Measurements from ENCODE around the gene TBC1D20.
A peak's percentile ranks its signal among the peaks of the same experiment; 100 is the strongest.

TBC1D20 gene

GRCh38 chr20:444117-444516, 18.2 kb downstream of the TBC1D20 start:
- Histone ChIP-seq H3K79me1 (ENCODE audit: low read length) (peaks cover 2% of the 10 kb centered on the region), H3K36me3 (ENCODE audit: control insufficient read depth in 1 of 2, insufficient read depth in 2 of 2, low read length in 2 of 2) (peaks cover 32 to 53% of the 10 kb centered on the region in 2 experiments), H2AK5ac (ENCODE audit: low read length) (no peak overlapping the region), H3K4me3 (ENCODE audit: low read depth, low read length) (no peak overlapping the region), H3K4me2 (ENCODE audit: low read length) (no peak overlapping the region), H4K91ac (ENCODE audit: low read depth, low read length) (no peak overlapping the region), H3K4me1 (ENCODE audit: control insufficient read depth in 1 of 2, insufficient read depth in 2 of 2, low read length in 2 of 2) (peaks cover 8 to 15% of the 10 kb centered on the region in 2 experiments), H3K23ac (ENCODE audit: low read length) (no peak overlapping the region), H4K8ac (ENCODE audit: low read depth, low read length) (no peak overlapping the region), H3K79me2 (ENCODE audit: control insufficient read depth, insufficient read depth, low read length, poor library complexity) (no peaks in the 10 kb centered on the region), H4K12ac (ENCODE audit: low read depth, low read length) (no peak overlapping the region), H3K14ac (ENCODE audit: low read length) (no peak overlapping the region), H2BK5ac (ENCODE audit: low read depth, low read length, poor library complexity) (no peak overlapping the region), H3K4ac (ENCODE audit: low read depth, low read length) (no peak overlapping the region), H2AFZ (ENCODE audit: insufficient read depth, low read length, poor library complexity) (no peak overlapping the region), H3K27me3 (ENCODE audit: insufficient read depth, low read length) (no peaks in the 10 kb centered on the region), H2BK12ac (ENCODE audit: low read length) (no peak overlapping the region), H3K9ac (ENCODE audit: low read length) (no peak overlapping the region), H3K9me3 (ENCODE audit: insufficient read depth, low read depth, low read length) (peaks cover 3% of the 10 kb centered on the region), H3K18ac (ENCODE audit: low read length) (no peak overlapping the region), H2BK120ac (ENCODE audit: insufficient read depth, low read length, poor library complexity) (no peak overlapping the region), H3K27ac (ENCODE audit: low read depth, low read length) (no peak overlapping the region)
- WGBS (ENCODE audit: extremely low coverage, insufficient coverage, insufficient read length) = no CpG with 5 or more reads among the region's 3 CpGs
- peak in 1 of 2 donors; percentile 14 for DNase-seq

- no peak overlapping the region for H3K18ac ChIP-seq (ENCODE audit: low read length)
- H2AFZ ChIP-seq (ENCODE audit: insufficient read depth, low read length, poor library complexity) = no peak overlapping the region
- H4K12ac ChIP-seq (ENCODE audit: low read depth, low read length) = no peak overlapping the region
- H3K27ac ChIP-seq (ENCODE audit: low read depth, low read length) = no peak overlapping the region
- H4K8ac ChIP-seq (ENCODE audit: low read depth, low read length) = no peak overlapping the region
- no peak for DNase-seq
- no peaks in the 10 kb centered on the region for H3K27me3 ChIP-seq (ENCODE audit: insufficient read depth, low read length)
- H3K36me3 ChIP-seq (ENCODE audit: control insufficient read depth in 1 of 2, insufficient read depth in 2 of 2, low read length in 2 of 2) = peaks cover 40 to 61% of the 10 kb centered on the region in 2 experiments
- H3K79me1 ChIP-seq (ENCODE audit: low read length) = peaks cover 2% of the 10 kb centered on the region
- no peak overlapping the region for H2BK120ac ChIP-seq (ENCODE audit: insufficient read depth, low read length, poor library complexity)
- H3K4me3 ChIP-seq (ENCODE audit: low read depth, low read length) = no peak overlapping the region
- no peak overlapping the region for H3K14ac ChIP-seq (ENCODE audit: low read length)
- no peak overlapping the region for H2BK12ac ChIP-seq (ENCODE audit: low read length)
- no peak overlapping the region for H3K4ac ChIP-seq (ENCODE audit: low read depth, low read length)
- peaks cover 3% of the 10 kb centered on the region for H3K9me3 ChIP-seq (ENCODE audit: insufficient read depth, low read depth, low read length)
- H3K4me1 ChIP-seq (ENCODE audit: control insufficient read depth in 1 of 2, insufficient read depth in 2 of 2, low read length in 2 of 2) = peaks cover 8 to 15% of the 10 kb centered on the region in 2 experiments
- no peak overlapping the region for H3K9ac ChIP-seq (ENCODE audit: low read length)
- no peaks in the 10 kb centered on the region for H3K79me2 ChIP-seq (ENCODE audit: control insufficient read depth, insufficient read depth, low read length, poor library complexity)
- no peak overlapping the region for H2AK5ac ChIP-seq (ENCODE audit: low read length)
- WGBS (ENCODE audit: extremely low coverage, insufficient coverage, insufficient read length) = no CpG with 5 or more reads among the region's 4 CpGs
- no peak overlapping the region for H4K91ac ChIP-seq (ENCODE audit: low read depth, low read length)
- H3K23ac ChIP-seq (ENCODE audit: low read length) = no peak overlapping the region
- no peak overlapping the region for H2BK5ac ChIP-seq (ENCODE audit: low read depth, low read length, poor library complexity)
- H3K4me2 ChIP-seq (ENCODE audit: low read length) = no peak overlapping the region
These were observed 19.0 kb downstream of the TBC1D20 start for GRCh38 chr20:443223-443775.

DNA sequence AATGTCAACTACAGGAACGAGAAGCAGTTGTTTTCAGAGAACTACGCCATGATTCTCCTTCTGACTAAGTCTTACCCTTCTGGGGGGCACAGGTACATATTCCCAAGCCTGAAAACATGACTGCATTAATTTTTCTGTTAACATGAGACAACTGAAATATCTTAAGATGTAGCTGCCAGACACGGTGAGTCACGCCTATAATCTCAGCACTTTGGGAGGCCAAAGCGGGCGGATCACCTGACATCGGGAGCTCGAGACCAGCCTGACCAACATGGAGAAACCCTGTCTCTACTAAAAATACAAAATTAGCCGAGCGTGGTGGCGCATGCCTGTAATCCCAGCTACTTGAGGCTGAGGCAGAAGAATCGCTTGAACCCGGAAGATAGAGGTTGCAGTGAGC, 21.7 kb downstream of the TBC1D20 start:
- Histone ChIP-seq H2BK120ac (ENCODE audit: insufficient read depth, low read length, poor library complexity) (no peak overlapping the region), H4K91ac (ENCODE audit: low read depth, low read length) (no peak overlapping the region)
- no CpG with 5 or more reads among the region's 13 CpGs for WGBS (ENCODE audit: extremely low coverage, insufficient coverage, insufficient read length)

GRCh38 chr20:440148-440547, 22.2 kb downstream of the TBC1D20 start:
- Histone ChIP-seq H3K18ac (ENCODE audit: low read length) (no peak overlapping the region), H3K9ac (ENCODE audit: low read length) (no peak overlapping the region), H3K23ac (ENCODE audit: low read length) (no peak overlapping the region), H3K14ac (ENCODE audit: low read length) (no peak overlapping the region), H3K79me2 (ENCODE audit: control insufficient read depth, insufficient read depth, low read length, poor library complexity) (no peaks in the 10 kb centered on the region), H3K4me3 (ENCODE audit: low read depth, low read length) (no peak overlapping the region), H3K4ac (ENCODE audit: low read depth, low read length) (no peak overlapping the region), H3K36me3 (ENCODE audit: control insufficient read depth in 1 of 2, insufficient read depth in 2 of 2, low read length in 2 of 2) (peaks cover 56 to 76% of the 10 kb centered on the region in 2 experiments), H3K4me1 (ENCODE audit: control insufficient read depth in 1 of 2, insufficient read depth in 2 of 2, low read length in 2 of 2) (peaks cover 4 to 5% of the 10 kb centered on the region in 2 experiments), H2BK12ac (ENCODE audit: low read length) (no peak overlapping the region), H3K4me2 (ENCODE audit: low read length) (no peak overlapping the region), H2BK5ac (ENCODE audit: low read depth, low read length, poor library complexity) (no peak overlapping the region), H4K12ac (ENCODE audit: low read depth, low read length) (no peak overlapping the region), H2AK5ac (ENCODE audit: low read length) (no peak overlapping the region), H4K8ac (ENCODE audit: low read depth, low read length) (no peak overlapping the region), H2BK120ac (ENCODE audit: insufficient read depth, low read length, poor library complexity) (no peak overlapping the region), H3K27me3 (ENCODE audit: insufficient read depth, low read length) (no peaks in the 10 kb centered on the region), H3K9me3 (ENCODE audit: insufficient read depth, low read depth, low read length) (peaks cover 3% of the 10 kb centered on the region), H3K27ac (ENCODE audit: low read depth, low read length) (no peak overlapping the region), H3K79me1 (ENCODE audit: low read length) (no peaks in the 10 kb centered on the region), H2AFZ (ENCODE audit: insufficient read depth, low read length, poor library complexity) (no peak overlapping the region), H4K91ac (ENCODE audit: low read depth, low read length) (no peak overlapping the region)
- no peak for DNase-seq
- WGBS (ENCODE audit: extremely low coverage, insufficient coverage, insufficient read length) = no CpG with 5 or more reads among the region's 7 CpGs

More for the DNA sequence above, 21.7 kb downstream of the TBC1D20 start:
- no peak overlapping the region for H2BK12ac ChIP-seq (ENCODE audit: low read length)
- H2AFZ ChIP-seq (ENCODE audit: insufficient read depth, low read length, poor library complexity) = no peak overlapping the region
- H3K9me3 ChIP-seq (ENCODE audit: insufficient read depth, low read depth, low read length) = peaks cover 3% of the 10 kb centered on the region
- H3K23ac ChIP-seq (ENCODE audit: low read length) = no peak overlapping the region
- H2BK5ac ChIP-seq (ENCODE audit: low read depth, low read length, poor library complexity) = no peak overlapping the region
- no peak overlapping the region for H4K12ac ChIP-seq (ENCODE audit: low read depth, low read length)
- H3K27me3 ChIP-seq (ENCODE audit: insufficient read depth, low read length) = no peaks in the 10 kb centered on the region
- H3K4ac ChIP-seq (ENCODE audit: low read depth, low read length) = no peak overlapping the region
- H3K79me1 ChIP-seq (ENCODE audit: low read length) = no peaks in the 10 kb centered on the region
- no peak overlapping the region for H2AK5ac ChIP-seq (ENCODE audit: low read length)
- no peak overlapping the region for H3K9ac ChIP-seq (ENCODE audit: low read length)
- H4K8ac ChIP-seq (ENCODE audit: low read depth, low read length) = no peak overlapping the region
- peaks cover 7 to 9% of the 10 kb centered on the region in 2 experiments for H3K4me1 ChIP-seq (ENCODE audit: control insufficient read depth in 1 of 2, insufficient read depth in 2 of 2, low read length in 2 of 2)
- no peak overlapping the region for H3K4me3 ChIP-seq (ENCODE audit: low read depth, low read length)
- no peak overlapping the region for H3K27ac ChIP-seq (ENCODE audit: low read depth, low read length)
- no peak overlapping the region for H3K4me2 ChIP-seq (ENCODE audit: low read length)
- no peak overlapping the region for H3K18ac ChIP-seq (ENCODE audit: low read length)
- H3K14ac ChIP-seq (ENCODE audit: low read length) = no peak overlapping the region
- peak; percentile 55 to 66 for DNase-seq
- H3K79me2 ChIP-seq (ENCODE audit: control insufficient read depth, insufficient read depth, low read length, poor library complexity) = no peaks in the 10 kb centered on the region
- peaks cover 51 to 72% of the 10 kb centered on the region in 2 experiments for H3K36me3 ChIP-seq (ENCODE audit: control insufficient read depth in 1 of 2, insufficient read depth in 2 of 2, low read length in 2 of 2)

Data from trophoblast cell (in vitro differentiated cells and primary cell).